HG03025 (cell line): ENCODE measurements around the gene CGA.

Experiments used
- ATAC-seq: cut with Tn5 transposase; IDR thresholded peaks from one replicate; pipeline ENCODE4 v1.9.1; 2021; ENCODE audit warnings: mild to moderate bottlenecking, moderate library complexity; ENCODE audit not compliant: unreplicated experiment, low FRiP score

Gene CGA

GRCh38 chr6:87092435-87092834 lies 2.5 kb downstream of the CGA start:
- ATAC-seq = no peak

GRCh38 chr6:87089135-87089534 lies 5.8 kb downstream of the CGA start:
- ATAC-seq = no peak

GRCh38 chr6:87088076-87088475 lies 6.8 kb downstream of the CGA start:
- no peak for ATAC-seq

DNA sequence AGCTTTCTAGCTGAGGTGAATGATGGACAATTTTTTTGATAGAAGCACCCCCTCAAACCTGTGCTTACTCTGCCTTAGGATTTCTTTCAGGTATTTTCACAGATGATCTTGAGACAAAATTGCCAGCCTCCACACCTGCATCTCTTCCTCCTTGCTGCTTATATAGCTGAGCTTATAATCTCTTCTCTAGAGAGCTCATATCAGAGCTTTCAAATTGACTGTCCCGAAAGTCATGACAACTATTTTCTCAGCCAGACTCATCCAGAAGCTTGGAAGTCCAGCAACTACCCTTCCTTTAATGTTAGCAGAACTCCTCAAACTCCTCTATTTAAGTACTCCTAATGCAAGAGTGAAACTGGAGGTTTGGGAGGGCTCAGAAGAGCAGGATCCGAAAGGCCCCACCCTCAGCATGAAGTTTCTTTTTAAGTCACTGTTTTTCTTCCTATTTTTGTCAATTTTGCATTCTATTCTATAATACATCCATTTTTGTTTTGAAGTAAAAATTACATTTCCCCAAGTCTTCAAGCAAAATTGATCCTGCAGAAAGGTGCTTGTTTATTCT lies 12.7 kb downstream of the CGA start:
- ATAC-seq = peak; percentile 50

DNA sequence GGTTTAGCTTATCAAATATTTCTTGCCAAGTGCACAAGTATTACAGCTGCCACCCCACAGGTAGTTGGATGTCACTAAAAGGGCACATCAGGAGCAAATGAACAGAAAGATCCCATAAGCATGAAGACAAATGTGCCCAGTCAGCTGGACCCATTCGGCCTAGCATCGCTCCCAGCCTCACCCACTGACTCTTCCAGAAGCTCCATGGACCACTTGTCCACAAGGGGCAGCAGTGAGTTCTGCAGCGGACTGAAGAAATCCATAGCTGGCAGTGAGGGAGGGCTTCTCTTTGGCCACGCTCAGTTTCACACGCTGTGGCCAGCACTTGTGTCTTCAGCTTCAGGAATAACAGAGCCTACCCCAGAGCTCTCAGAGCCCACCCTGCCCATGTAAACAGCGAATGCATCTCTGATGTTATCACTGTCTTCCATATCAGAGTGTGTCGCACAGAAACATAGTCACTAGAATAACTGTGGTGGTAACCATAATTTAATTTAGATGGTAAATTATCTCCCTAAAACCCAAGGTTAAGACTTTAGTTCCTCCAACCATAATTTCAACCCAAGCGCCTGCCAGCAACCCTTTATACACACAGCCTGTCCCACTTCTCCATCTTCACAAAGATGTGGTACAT lies 15.8 kb downstream of the CGA start:
- no peak for ATAC-seq

DNA sequence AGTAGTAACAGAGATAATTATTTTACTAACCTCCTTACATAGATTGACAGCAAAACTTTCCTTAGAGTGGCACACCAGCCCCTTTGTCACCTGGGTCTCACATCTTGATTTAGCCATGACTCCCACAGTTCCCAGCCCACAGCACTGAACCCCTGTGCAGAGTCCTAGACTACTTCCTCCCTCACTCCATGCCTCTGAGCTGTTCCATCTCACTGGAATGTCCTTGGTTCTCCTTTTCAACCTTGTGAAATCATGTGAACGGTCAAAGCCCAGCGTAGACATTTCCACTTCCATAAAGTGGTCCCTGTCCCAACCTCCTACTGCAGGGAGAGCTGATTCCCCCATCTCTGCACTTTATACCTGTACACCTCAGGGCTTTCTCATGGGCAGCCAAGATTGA lies 19.7 kb downstream of the CGA start:
- ATAC-seq = no peak

- ATAC-seq = no peak
These were observed 20.7 kb downstream of the CGA start for GRCh38 chr6:87074101-87074621.

- ATAC-seq = no peak
These were observed 23.2 kb downstream of the CGA start for GRCh38 chr6:87071683-87072082.

DNA sequence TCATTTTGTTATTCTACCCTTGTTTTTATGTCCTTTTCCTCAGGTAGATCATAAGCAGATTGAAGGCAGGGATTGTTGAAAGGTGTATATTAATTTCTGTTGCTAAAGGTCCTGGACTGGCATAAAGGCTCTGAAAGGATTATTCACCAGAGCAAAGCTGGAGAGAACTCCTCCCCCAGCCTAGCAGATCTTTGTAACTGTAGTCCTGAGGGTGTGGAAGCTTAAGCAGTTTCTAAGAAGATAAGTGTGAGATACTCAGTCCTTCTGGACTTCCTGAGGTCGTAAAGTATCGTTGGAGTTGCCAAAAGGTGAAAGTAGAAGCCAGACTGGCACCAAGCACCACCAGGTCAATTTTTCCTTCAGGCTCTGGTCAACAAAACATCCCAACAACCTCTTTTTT lies 24.2 kb downstream of the CGA start:
- ATAC-seq = no peak

DNA sequence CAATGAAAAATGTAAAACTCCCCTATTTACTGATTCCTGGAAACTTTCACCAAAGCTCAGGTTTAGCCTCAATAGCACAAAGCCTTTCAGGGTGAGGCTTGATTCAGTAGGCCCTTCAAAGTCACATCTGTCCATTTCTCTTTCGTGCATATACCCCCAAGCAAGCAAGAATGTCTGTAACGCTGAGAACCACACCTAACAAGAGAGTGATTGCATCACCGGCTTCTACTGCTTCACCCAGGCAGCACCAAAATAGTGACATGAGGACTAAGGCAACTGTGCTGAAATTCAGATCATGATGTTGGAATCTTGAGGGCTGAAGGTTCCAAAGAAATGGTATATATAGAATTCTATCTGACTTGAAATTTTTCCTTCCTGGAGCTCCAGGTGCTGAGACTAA lies 26.1 kb downstream of the CGA start:
- ATAC-seq = no peak

DNA sequence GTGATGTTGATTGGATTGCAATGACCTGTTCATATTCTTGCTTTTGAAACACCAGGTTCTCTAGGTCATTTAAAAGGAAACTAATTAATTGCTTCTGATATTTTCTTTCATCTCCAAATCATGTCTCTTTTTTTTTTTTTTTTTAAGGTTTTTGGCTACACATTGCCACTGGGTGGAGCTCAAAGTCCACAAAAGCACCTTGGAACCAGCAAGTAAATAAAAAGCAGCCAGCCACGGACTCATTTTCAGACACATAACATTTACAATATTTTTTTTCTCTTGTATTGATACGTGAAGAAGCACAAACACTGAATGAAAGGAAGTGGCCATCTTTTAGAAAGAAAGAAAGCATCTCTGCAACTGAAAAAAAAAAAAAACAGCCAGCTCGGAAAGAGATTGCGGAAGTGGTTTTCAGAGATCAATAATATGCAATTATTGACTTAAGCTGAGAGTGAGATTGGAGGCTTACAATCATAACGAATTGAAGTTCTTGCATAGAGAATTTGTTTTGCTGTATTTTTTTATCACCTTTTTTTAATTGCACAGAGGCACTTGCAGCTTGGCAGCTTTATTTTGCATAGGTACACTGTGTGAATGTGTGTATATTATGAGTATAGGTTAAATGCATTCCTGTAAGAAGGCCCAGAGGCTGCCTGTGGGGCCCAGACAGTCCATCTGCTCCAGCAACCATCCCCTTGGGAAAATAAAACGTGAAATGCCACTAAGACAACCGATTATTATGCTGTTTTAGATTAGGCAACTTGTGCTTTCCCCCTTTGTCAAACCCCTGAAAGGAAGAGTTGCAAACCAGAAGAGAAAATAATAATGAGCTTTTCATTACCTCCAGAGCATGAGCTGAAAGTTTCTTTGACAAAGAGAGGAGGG lies 28.2 kb downstream of the CGA start:
- ATAC-seq = no peak

DNA sequence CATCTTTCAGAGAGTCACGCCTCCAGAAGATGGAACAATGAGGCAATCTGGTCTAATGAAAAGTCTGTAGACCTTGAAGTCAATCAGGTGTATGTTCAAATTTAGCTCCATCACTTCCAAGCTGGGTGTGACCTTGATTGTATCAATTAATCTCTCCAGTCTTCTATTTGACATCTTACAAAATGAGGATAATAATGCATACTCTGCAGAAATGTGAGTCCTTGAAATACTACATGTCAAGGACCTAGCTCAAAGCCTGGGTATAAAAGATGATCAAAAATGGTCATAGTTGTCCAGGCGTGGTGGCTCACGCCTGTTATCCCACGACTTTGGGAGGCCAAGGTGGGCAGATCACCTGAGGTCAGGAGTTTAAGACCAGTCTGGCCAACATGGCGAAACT lies 29.8 kb downstream of the CGA start:
- no peak for ATAC-seq

GRCh38 chr6:87059943-87060342 lies 35.0 kb downstream of the CGA start:
- ATAC-seq = no peak

GRCh38 chr6:87054143-87054833 lies 40.6 kb downstream of the CGA start:
- ATAC-seq = no peak

DNA sequence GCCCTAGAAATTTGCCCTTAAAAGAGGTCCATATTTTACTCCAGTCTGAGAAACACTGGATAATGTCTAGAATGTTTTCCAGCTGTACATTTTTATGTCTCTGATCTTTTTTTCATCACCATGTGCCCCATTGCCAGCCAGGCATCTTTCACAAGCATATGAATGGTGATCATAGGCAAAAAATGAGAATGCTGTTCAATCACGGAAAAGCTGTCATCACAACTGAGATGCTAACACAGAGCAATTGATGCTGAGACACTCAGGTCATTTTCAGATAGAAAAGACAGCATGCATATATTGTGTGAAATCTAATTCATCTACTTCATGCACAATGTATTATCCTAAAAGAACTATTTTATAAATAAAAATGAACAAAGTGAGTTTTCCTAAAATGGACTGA lies 41.6 kb downstream of the CGA start:
- no peak for ATAC-seq

DNA sequence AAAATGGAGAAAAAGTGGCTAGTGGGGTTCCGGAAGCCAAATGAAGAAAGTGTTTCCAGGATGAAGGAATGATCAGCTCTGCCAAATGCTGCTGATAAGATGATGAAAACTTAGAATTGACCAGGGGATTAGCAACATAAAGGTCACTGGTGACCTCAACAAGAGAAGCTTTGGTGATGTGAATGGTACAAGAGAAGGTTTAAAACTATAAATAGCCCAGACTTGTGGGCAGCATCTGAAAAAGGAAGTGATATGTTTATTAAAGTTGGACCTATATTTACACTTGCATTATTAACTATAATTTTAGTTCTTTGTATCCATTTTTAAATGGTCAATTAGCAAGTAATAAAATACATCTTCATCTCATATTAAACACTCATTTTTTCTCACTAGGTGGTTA lies 45.1 kb downstream of the CGA start:
- no peak for ATAC-seq

DNA sequence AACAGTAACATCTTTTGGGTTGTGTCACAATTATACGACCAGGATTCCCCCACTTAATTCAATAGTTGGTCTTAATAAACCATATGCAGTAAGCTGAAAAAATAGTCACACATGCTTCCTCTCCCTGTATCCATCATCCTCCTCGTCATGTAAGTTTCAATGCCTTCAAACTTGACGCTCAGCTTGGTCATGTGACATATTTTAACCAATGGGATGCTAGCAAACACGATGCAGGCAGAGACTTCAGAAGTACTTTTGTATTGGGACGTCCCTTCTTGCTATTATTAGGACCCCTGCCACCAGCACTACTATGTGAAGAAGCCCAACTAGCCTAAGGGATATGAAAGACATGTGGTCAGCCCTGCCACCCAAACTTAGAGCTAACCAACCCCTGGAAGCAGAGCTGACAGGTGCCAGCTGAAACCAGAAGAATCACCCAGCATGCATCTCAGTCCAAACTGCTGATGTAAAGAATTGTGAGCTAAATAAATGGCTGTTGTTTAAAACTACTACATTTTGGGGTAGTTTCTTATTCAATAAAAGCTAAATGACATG lies 49.3 kb downstream of the CGA start:
- ATAC-seq = no peak

DNA sequence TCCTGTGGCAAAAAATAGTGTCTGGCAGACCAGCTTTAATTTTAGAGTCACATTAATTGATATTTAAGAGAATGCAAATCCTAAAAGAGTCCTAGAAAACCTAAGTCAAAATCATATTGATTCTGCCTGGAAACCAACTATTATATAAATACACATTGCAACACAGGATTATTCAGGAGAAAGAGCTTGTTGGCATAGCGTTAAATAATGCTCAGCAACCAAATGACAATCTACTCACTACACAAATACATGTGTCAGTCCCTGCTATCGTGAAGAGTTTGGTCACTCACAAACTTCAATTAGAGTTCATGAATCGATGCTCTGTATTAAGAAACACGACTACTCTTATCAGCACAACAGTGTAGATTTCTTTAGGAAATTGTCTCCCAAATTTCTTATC lies 54.2 kb downstream of the CGA start:
- ATAC-seq = no peak
